HFFc6 (cell line): Measurements from ENCODE around the gene CFAP57. TPM values are rescaled to one million over a fixed set of nuclear protein-coding genes. Genes with fewer than 3 reads are reported as not detected.
A peak's percentile ranks its signal among the peaks of the same experiment; 100 is the strongest.

Experiments
- DNase-seq: peaks from one replicate; pipeline ENCODE4 v3.0.0-alpha.2; 2018
- H3K27ac Mint-ChIP-seq: 2 replicates; pipeline ENCODE4 v1.8.0; 2020; ENCODE audit warnings: mild to moderate bottlenecking, mixed read lengths
- H3K27me3 Mint-ChIP-seq: 2 replicates; pipeline ENCODE4 v1.8.0; 2021; ENCODE audit warnings: mild to moderate bottlenecking, moderate library complexity, mixed read lengths; ENCODE audit not compliant: insufficient read depth
- H3K36me3 Mint-ChIP-seq: 2 replicates; pipeline ENCODE4 v1.8.0; 2021; ENCODE audit warnings: low read depth, mixed read lengths
- H3K4me1 Mint-ChIP-seq: 2 replicates; pipeline ENCODE4 v1.8.0; 2020; ENCODE audit warnings: low read depth, mixed read lengths
- H3K4me3 Mint-ChIP-seq: 2 replicates; pipeline ENCODE4 v1.8.0; 2020; ENCODE audit warnings: mild to moderate bottlenecking, moderate library complexity, mixed read lengths
- H3K9me3 Mint-ChIP-seq: 2 replicates; pipeline ENCODE4 v1.8.0; 2020; ENCODE audit warnings: mild to moderate bottlenecking, mixed read lengths
- total RNA-seq, 6 experiments: library from RNA; stranded (reverse); fragmentation: NEBNext Ultra II Directional; extraction: Animal tissue kit (Norgen Biotek cat#: 25700); gene quantifications; 2 replicates in 1 of 6; 3 replicates in 5 of 6; pipeline ENCODE4 v1.2.3, GENCODE V29; 2021
- TF ChIP-seq, protein P1 (sequence below): fragments of 200-600 bp; sonication (generic); IDR thresholded peaks from 2 replicates; pipeline ENCODE4 v1.5.0; 2021; ENCODE audit warnings: antibody characterized with exemption, mild to moderate bottlenecking

Gene CFAP57
- total RNA-seq, 6 experiments from 2014 or later, result 0.14 to 0.75 (median 0.19) TPM

DNA sequence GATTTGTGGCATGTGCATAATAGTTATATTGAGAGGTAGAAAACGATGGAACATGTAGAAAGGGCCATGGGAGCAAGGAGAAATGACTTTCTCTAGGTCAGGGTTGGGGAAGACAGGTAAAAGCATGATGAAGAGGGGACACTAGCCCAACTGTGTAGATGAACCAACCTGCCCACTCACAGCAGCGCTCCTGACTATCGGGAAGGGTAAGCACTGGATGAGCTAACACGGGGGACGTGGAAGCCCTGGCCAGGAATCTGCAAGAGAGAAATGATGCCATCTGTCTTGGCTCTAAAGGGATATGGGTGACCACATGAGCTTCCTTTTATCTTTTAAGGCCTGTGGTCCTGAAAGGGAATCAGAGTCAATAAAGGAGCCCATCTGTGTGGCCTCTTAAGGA, 61.5 kb downstream of the CFAP57 start:
- no peak for DNase-seq
- H3K27me3 Mint-ChIP-seq, result peaks cover 3% of the 10 kb centered on the region
- TF ChIP-seq, protein P1, sequence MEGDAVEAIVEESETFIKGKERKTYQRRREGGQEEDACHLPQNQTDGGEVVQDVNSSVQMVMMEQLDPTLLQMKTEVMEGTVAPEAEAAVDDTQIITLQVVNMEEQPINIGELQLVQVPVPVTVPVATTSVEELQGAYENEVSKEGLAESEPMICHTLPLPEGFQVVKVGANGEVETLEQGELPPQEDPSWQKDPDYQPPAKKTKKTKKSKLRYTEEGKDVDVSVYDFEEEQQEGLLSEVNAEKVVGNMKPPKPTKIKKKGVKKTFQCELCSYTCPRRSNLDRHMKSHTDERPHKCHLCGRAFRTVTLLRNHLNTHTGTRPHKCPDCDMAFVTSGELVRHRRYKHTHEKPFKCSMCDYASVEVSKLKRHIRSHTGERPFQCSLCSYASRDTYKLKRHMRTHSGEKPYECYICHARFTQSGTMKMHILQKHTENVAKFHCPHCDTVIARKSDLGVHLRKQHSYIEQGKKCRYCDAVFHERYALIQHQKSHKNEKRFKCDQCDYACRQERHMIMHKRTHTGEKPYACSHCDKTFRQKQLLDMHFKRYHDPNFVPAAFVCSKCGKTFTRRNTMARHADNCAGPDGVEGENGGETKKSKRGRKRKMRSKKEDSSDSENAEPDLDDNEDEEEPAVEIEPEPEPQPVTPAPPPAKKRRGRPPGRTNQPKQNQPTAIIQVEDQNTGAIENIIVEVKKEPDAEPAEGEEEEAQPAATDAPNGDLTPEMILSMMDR, result no peak
- H3K4me1 Mint-ChIP-seq, result peaks cover 46% of the 10 kb centered on the region
- H3K36me3 Mint-ChIP-seq, result no peaks in the 10 kb centered on the region
- no peak overlapping the region for H3K27ac Mint-ChIP-seq
- H3K4me3 Mint-ChIP-seq, result no peak overlapping the region
- H3K9me3 Mint-ChIP-seq, result no peaks in the 10 kb centered on the region

DNA sequence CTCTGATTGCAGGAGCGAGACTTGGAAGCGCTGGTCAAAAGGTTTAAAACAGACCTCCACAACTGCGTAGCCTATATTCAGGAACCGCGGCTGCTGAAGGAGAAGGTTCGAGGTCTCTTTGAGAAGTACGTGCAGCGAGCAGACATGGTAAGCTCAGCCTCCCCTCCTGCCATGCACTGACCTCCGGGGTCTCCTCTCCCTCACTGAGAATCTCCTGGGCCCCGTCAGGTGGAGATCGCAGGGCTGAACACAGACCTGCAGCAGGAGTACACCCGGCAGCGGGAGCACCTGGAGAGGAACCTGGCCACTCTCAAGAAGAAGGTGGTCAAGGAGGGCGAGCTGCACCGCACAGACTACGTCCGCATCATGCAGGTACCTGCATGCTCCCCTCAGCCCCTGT, 62.1 kb downstream of the CFAP57 start:
- Mint-ChIP-seq H3K4me3 (no peak overlapping the region), H3K27me3 (peaks cover 3% of the 10 kb centered on the region), H3K9me3 (no peaks in the 10 kb centered on the region), H3K27ac (no peak overlapping the region), H3K4me1 (peaks cover 46% of the 10 kb centered on the region), H3K36me3 (no peaks in the 10 kb centered on the region)
- TF ChIP-seq, protein P1, result no peak
- DNase-seq, result no peak

DNA sequence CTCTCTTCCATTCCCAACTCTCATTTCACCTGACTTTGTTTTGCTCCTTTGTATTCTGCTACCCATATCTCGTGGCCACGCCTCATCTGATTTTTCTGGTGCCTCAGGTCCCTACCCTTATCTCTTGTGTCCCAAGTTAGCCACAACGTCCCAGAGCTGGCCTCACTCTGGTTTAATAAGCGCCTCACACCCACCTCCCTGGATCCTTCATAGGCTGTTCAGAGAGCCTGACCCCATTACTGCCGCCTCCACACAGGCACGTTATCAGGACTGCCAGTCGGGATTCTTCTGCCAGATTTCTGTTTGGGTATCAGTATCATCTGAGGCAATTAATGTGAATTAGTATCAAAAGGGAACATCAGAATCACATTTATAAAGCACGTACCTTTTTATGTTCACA, 62.9 kb downstream of the CFAP57 start:
- Mint-ChIP-seq H3K4me1 (peaks cover 42% of the 10 kb centered on the region), H3K36me3 (no peaks in the 10 kb centered on the region), H3K27ac (no peak overlapping the region), H3K4me3 (no peak overlapping the region), H3K27me3 (peaks cover 3% of the 10 kb centered on the region), H3K9me3 (no peaks in the 10 kb centered on the region)
- TF ChIP-seq, protein P1, result no peak
- no peak for DNase-seq

DNA sequence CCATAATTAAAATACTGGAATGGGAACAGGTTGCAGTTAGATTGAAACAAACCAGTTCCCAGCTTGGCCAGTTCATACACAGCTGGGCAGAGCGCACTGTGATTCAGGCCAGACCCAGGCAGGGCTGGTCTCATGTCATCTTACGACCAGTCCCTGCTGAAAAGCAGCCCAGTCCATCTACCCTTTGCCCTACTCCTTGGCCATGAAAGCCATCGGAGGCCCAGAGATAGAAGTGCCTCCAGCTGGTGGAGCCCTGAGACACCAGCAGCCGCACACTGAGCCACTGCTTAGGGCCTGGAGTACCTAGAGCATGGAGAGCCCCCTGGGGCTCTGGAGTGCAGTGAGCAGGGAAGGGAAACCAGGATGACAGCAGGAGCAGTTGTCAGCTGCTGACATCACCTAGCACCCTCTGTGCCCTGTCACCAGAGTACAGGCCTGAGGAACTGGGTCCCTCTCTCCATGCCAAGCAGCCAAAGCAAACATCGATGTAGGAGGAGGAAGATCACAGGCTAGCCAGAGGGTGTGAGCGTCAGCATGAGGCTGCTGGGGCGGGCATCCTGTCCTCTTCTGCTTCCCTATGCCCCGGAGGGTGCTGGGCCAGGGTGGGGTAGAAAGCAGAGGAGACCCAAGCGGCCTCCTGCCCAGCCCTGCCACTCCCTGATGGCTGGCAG, 63.5 kb downstream of the CFAP57 start:
- Mint-ChIP-seq H3K9me3 (no peaks in the 10 kb centered on the region), H3K36me3 (peaks cover 4% of the 10 kb centered on the region; the same call in 1 of the 2 replicates), H3K4me1 (peaks cover 37% of the 10 kb centered on the region), H3K27me3 (peaks cover 2% of the 10 kb centered on the region; the same call in 1 of the 2 replicates), H3K4me3 (no peak overlapping the region), H3K27ac (no peak overlapping the region)
- DNase-seq, result no peak
- TF ChIP-seq, protein P1, result no peak

DNA sequence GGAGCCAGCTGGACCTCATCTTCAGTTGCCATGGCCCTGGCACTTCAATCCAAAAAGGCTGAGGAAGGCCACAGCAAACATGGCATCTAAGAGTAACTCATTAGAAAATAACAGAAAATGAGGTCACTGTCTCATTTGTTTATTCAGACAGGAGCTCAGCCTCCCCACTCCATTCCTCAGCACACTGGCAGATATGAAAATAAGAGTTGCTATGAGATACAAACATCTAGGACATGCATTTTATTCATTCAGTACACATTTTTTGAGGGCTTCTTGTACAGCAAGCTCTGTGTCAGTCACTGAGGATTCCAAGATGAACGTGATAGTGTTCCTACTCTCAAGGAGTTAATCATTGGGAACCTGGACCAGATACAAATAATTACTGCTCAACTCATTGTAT, 65.0 kb downstream of the CFAP57 start:
- peaks cover 38% of the 10 kb centered on the region for H3K4me1 Mint-ChIP-seq
- peak; percentile 73 for DNase-seq
- H3K4me3 Mint-ChIP-seq, result no peak overlapping the region
- H3K27ac Mint-ChIP-seq, result peak overlapping the region; percentile 75
- peaks cover 5% of the 10 kb centered on the region; the same call in 1 of the 2 replicates for H3K36me3 Mint-ChIP-seq
- TF ChIP-seq, protein P1, result no peak
- H3K9me3 Mint-ChIP-seq, result no peaks in the 10 kb centered on the region
- peaks cover 2% of the 10 kb centered on the region for H3K27me3 Mint-ChIP-seq
